Spleen (tissue), 11 donors: ENCODE results near the gene ITGA2. TPM values are rescaled to one million over a fixed set of nuclear protein-coding genes. Genes with fewer than 3 reads are reported as not detected.

Source experiments
- DNase-seq: peaks from one replicate; pipeline ENCODE4 v3.0.0-alpha.2; 2020
- H3K27ac ChIP-seq, 8 donors: fragments of 200-600 bp; sonication (generic) in 7 of 8; 1 replicate in 4 of 8; 2 replicates in 4 of 8; pipeline versions ENCODE4 v1.5.0 to v1.8.0; 2016 to 2021; ENCODE audit warnings: inconsistent platforms in 4 of 8, mild to moderate bottlenecking in 4 of 8, moderate library complexity in 1 of 8
- H3K27me3 ChIP-seq, 7 donors: fragments of 200-600 bp; sonication (generic) in 6 of 7; replicated peaks in 1 of 7; 1 replicate in 4 of 7; 2 replicates in 3 of 7; pipeline versions ENCODE4 v1.5.0 to v1.8.0; 2016 to 2021; ENCODE audit warnings: inconsistent platforms in 3 of 7, mild to moderate bottlenecking in 1 of 7
- H3K36me3 ChIP-seq, 6 donors: fragments of 200-600 bp; sonication (generic) in 5 of 6; 1 replicate in 4 of 6; 2 replicates in 2 of 6; pipeline versions ENCODE4 v1.5.0 to v1.8.0; 2016 to 2021; ENCODE audit warnings: inconsistent platforms in 2 of 6
- H3K4me1 ChIP-seq, 6 donors: fragments of 200-600 bp; sonication (generic) in 5 of 6; 1 replicate in 3 of 6; 2 replicates in 3 of 6; pipeline versions ENCODE4 v1.5.0 to v1.8.0; 2016 to 2021; ENCODE audit warnings: inconsistent platforms in 3 of 6
- H3K4me3 ChIP-seq, 8 donors: fragments of 200-600 bp; sonication (generic) in 7 of 8; 1 replicate in 4 of 8; 2 replicates in 4 of 8; pipeline versions ENCODE4 v1.5.0 to v1.8.0; 2016 to 2021; ENCODE audit warnings: inconsistent platforms in 4 of 8, mild to moderate bottlenecking in 4 of 8, moderate library complexity in 2 of 8
- H3K9me3 ChIP-seq, 8 donors: fragments of 200-600 bp; sonication (generic) in 7 of 8; 1 replicate in 4 of 8; 2 replicates in 4 of 8; pipeline versions ENCODE4 v1.5.0 to v1.8.0; 2016 to 2021; ENCODE audit warnings: inconsistent platforms in 4 of 8
- POLR2A ChIP-seq, 3 donors: fragments of 450-650 bp; IDR thresholded peaks; one replicate each; pipeline ENCODE4 v1.5.1; 2017; ENCODE audit warnings: antibody characterized with exemption in 3 of 3, mild to moderate bottlenecking in 1 of 3
- POLR2AphosphoS5 ChIP-seq, 3 donors: sonication (generic); formaldehyde crosslinking; IDR thresholded peaks; one replicate each; pipeline ENCODE4 v1.5.1; 2017; ENCODE audit warnings: antibody characterized with exemption in 3 of 3
- WGBS, 5 donors: extraction: QIAGEN DNeasy Blood & Tissue Kit in 3 of 5; methylation state at CpG; one replicate each; pipeline versions ENCODE4 v1.1.5 to v1.1.7; 2013 to 2018; 5-methylcytosine and 5-hydroxymethylcytosine counted together
- intact Hi-C: fragments of 100-400 bp; cut with DNase I; formaldehyde crosslinking; loops from one replicate; pipeline ENCODE4 v1.15.0; 2023; ENCODE audit warnings: low total_unique reads
- polyA plus RNA-seq, 3 donors: library from polyadenylated mRNA; stranded (reverse); fragments of 200-250 nt; gene quantifications; one replicate each; pipeline ENCODE4 v1.2.1, GENCODE V29; 2013
- total RNA-seq, 7 donors: library from RNA; depleted of rRNA in 3 of 7; stranded (reverse); fragments of >200 nt in 3 of 7; fragmentation: NEBNext Ultra II Directional in 4 of 7; extraction: Animal tissue kit (Norgen Biotek cat#: 25700) in 4 of 7; gene quantifications; one replicate each; pipeline versions ENCODE4 v1.1.0 to v1.2.1, GENCODE V29; 2016 to 2021
- TF ChIP-seq, protein P1 (sequence below), 11 experiments: fragments of 200-600 bp in 7 of 11; fragments of 450-650 bp in 4 of 11; sonication (generic) in 4 of 11; IDR thresholded peaks in 8 of 11; conservative IDR thresholded peaks in 3 of 11; 1 replicate in 7 of 11; 2 replicates in 4 of 11; pipeline versions ENCODE4 v1.4.0 to v1.8.0; 2016 to 2021; ENCODE audit warnings: antibody characterized with exemption in 11 of 11, inconsistent platforms in 4 of 11, mild to moderate bottlenecking in 1 of 11
- donor health status: healthy with polysubstance abuse.
- donor health status: DM: no; HTN: no; CAD: no; lungs with moderate emphysema.
- donor health status: DM: no; HTN: no; CAD: no.
- donor health status: Bipolar disorder and iron deficiency.
- donor health status: healthy.
- donor health status: DM: no; HTN: no; CAD: no.
- donor health status: DM: yes; HTN: yes; CAD: no.

The ITGA2 gene
- total and polyA plus RNA-seq, 10 donors: 0.54 to 21.6 (median 13.1) TPM

DNA sequence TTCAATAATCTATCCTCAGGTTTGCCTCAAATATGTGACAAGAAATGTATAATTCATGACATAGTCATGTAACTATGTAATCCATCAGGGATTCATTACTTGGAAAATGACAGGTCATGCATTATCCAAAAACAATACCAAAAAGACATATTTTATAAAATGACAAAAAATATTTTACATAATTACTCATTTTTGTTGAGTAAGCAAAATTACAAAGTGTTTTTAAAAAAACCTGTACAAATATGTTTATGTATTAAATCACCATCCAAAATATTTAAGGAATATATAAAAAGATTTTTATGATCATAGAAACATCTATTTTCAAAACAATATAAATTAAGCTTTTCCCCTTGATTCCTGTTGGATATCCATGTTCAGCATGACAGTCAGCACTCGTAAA, 36.7 kb upstream of the ITGA2 start:
- no peak overlapping the region for H3K4me3 ChIP-seq
- peaks cover 0 to 59% (median 10%) of the 10 kb centered on the region in 6 donors for H3K36me3 ChIP-seq
- intact Hi-C loops: no loop called here
- no peaks in the 10 kb centered on the region for H3K27me3 ChIP-seq
- no peak for TF ChIP-seq POLR2AphosphoS5 (IDR thresholded peaks at IDR 0.05)
- no peak for TF ChIP-seq POLR2A (IDR thresholded peaks at IDR 0.05)
- TF ChIP-seq, protein P1, sequence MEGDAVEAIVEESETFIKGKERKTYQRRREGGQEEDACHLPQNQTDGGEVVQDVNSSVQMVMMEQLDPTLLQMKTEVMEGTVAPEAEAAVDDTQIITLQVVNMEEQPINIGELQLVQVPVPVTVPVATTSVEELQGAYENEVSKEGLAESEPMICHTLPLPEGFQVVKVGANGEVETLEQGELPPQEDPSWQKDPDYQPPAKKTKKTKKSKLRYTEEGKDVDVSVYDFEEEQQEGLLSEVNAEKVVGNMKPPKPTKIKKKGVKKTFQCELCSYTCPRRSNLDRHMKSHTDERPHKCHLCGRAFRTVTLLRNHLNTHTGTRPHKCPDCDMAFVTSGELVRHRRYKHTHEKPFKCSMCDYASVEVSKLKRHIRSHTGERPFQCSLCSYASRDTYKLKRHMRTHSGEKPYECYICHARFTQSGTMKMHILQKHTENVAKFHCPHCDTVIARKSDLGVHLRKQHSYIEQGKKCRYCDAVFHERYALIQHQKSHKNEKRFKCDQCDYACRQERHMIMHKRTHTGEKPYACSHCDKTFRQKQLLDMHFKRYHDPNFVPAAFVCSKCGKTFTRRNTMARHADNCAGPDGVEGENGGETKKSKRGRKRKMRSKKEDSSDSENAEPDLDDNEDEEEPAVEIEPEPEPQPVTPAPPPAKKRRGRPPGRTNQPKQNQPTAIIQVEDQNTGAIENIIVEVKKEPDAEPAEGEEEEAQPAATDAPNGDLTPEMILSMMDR (IDR thresholded peaks at IDR 0.05 in 8 of 11, conservative IDR thresholded peaks at IDR 0.05 in 3 of 11): no peak
- WGBS, 5 donors: 88 to 95% (median 89%) methylated on average over 1 of the region's 1 CpG
- no peak for DNase-seq
- no peaks in the 10 kb centered on the region for H3K9me3 ChIP-seq
- peaks cover 0 to 18% (median 14%) of the 10 kb centered on the region in 6 donors for H3K4me1 ChIP-seq
- H3K27ac ChIP-seq: no peak overlapping the region

DNA sequence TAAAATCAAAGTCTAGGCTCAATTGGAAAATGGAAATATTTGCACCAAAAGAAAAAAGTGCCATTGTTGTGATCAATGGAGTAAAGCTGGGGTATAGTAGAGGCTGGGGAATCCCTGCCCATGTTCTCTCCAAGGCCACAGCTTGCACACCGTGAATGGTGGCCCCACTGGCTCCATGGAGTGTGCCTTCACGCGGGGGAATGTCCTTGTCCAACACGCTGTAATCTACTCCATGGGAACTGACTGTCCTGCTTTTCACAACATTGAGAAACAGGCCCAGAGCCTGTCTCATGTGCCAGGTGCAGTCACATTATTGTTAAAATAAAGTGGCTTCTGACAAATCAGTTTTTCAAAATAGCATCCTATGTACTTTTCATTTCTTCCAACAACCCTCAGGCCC, 33.1 kb upstream of the ITGA2 start:
- intact Hi-C loops: no loop called here
- no peak overlapping the region for H3K27ac ChIP-seq
- no peaks in the 10 kb centered on the region for H3K27me3 ChIP-seq
- DNase-seq: no peak
- H3K4me3 ChIP-seq: no peak overlapping the region
- no peaks in the 10 kb centered on the region for H3K9me3 ChIP-seq
- TF ChIP-seq POLR2A (IDR thresholded peaks at IDR 0.05): no peak
- peak in 1 of 3 donors; percentile 25 for TF ChIP-seq POLR2AphosphoS5 (IDR thresholded peaks at IDR 0.05)
- WGBS, 5 donors: 82 to 96% (median 90%) methylated on average over 4 of the region's 4 CpGs
- H3K36me3 ChIP-seq: peaks cover 0 to 37% (median 7%) of the 10 kb centered on the region in 6 donors
- peaks cover 0 to 10% (median 6%) of the 10 kb centered on the region in 6 donors for H3K4me1 ChIP-seq

DNA sequence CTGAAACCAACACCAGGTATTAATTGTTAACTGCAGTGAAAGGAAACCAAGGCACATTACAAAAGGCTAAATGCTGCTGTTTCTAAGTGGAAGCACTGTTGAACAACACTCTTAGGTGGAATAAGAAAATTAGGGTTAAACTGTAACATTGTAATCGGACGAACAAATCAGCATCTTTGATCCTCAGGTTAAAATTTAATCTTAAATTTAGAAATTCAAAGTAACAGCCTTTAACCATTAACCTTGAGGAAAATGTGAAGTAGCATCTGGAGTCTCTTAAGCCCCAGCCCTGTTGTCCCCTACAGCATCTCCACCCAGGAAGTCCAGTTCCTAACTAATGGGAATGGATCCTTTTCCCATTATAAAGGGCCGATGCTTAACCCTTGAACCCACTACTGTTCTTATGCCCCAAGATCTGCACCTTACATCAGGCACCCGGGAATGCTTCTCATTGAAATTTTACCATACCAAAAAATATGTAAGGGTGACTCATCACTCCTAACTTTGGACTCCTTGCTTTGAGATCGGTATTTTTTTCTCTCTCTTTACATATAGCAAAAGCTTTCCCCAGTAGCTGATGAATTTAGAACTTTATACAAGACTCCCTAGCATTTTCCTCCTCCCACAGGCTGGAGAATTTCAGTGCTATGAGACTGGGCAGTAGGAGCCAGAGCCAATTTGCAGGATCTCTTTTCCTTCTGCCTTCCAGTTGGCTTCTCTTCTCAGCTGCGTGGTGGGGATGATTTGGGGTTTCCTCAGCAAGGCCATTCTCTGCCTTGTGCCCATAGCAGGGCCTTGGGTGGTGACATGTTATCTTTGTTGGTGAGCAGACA, 32.0 kb upstream of the ITGA2 start:
- Histone ChIP-seq H3K27me3 (no peaks in the 10 kb centered on the region), H3K9me3 (no peaks in the 10 kb centered on the region), H3K4me1 (peaks cover 0 to 17% (median 7%) of the 10 kb centered on the region in 6 donors), H3K27ac (peak overlapping the region in 1 of 8 donors; percentile 24), H3K36me3 (peaks cover 0 to 28% (median 6%) of the 10 kb centered on the region in 6 donors), H3K4me3 (no peak overlapping the region)
- WGBS, 5 donors: 80 to 85% (median 85%) methylated on average over 6 of the region's 6 CpGs
- DNase-seq: no peak
- TF ChIP-seq POLR2AphosphoS5 (IDR thresholded peaks at IDR 0.05) (no peak), POLR2A (IDR thresholded peaks at IDR 0.05) (no peak)
- TF ChIP-seq, protein P1 (IDR thresholded peaks at IDR 0.05 in 8 of 11, conservative IDR thresholded peaks at IDR 0.05 in 3 of 11): no peak
- intact Hi-C loops: no loop called here

DNA sequence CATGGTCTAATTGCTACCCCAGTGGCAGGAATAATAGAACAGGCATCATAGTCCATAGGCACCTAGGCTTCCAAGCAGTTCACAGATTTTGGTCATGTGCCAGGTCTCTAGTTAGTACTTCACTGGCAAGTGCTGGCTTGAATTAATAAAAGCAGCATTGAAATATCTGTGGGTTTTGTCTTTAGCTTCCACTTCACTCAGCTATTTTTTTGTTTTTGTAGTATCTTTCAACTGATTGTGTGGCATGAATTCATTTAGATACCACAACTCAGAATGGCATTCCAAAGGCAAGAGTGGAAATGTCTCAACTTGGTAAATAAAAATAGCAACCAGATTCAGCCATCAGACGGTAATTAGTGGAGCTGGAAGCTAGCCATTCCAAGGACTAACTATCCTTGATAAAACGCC, 27.9 kb upstream of the ITGA2 start:
- intact Hi-C loops: no loop called here
- H3K4me3 ChIP-seq: no peak overlapping the region
- H3K27me3 ChIP-seq: no peaks in the 10 kb centered on the region
- peaks cover 0 to 17% (median 7%) of the 10 kb centered on the region in 6 donors for H3K4me1 ChIP-seq
- H3K9me3 ChIP-seq: peaks cover 0 to 5% (median 0%) of the 10 kb centered on the region in 8 donors
- H3K27ac ChIP-seq: peak overlapping the region in 3 of 8 donors; percentile 15 to 18 (median 17)
- WGBS, 5 donors: 34 to 63% (median 53%) methylated on average over 2 of the region's 2 CpGs
- H3K36me3 ChIP-seq: no peaks in the 10 kb centered on the region
- TF ChIP-seq POLR2A (IDR thresholded peaks at IDR 0.05): no peak
- TF ChIP-seq, protein P1 (IDR thresholded peaks at IDR 0.05 in 8 of 11, conservative IDR thresholded peaks at IDR 0.05 in 3 of 11): no peak
- TF ChIP-seq POLR2AphosphoS5 (IDR thresholded peaks at IDR 0.05): peak in 1 of 3 donors; percentile 18
- DNase-seq: no peak
